ENCODE measurements around the gene RPN1.
"Not testable (repeated sequence)": the region's sequence is repeated elsewhere in the genome, so short reads cannot be mapped to it uniquely, and the experiment has no call there.

The RPN1 gene

DNA sequence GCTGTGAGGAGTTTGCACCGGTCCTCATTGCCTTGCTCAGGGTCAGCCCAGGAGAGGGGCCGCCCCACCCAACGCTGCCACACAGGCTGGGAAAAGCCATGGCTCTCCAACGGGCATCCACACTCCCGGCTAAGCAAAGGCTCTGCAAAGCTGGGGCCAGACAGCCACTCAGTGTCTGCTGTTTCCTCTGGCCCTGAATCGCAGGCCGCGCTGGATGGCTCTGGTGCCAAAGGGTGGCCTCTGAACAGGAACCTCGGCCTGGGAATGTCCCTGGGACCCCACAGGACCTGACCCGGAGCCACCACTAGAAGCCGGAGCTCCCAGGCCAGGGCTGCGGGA is 42.9 kb downstream of the RPN1 start:
- FAIRE-seq = no peak

DNA sequence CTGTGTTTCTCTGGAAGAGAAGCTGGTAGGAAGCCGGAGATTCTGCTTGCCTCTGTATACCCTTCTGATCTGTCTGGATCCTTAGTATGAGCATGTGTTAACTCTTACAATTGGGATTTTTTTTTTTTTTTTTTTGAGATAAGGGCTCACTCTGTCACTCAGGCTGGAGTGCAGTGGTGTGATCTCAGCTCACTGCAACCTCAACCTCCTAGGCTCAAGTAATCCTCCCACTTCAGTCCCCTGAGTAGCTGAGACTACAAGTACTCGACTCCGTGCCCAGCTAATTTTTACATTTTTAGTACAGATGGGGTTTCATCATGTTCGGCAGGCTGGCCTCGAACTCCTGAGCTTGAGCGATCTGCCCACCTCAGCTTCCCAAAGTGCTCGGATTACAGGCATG is 44.5 kb downstream of the RPN1 start:
- FAIRE-seq = no peak

DNA sequence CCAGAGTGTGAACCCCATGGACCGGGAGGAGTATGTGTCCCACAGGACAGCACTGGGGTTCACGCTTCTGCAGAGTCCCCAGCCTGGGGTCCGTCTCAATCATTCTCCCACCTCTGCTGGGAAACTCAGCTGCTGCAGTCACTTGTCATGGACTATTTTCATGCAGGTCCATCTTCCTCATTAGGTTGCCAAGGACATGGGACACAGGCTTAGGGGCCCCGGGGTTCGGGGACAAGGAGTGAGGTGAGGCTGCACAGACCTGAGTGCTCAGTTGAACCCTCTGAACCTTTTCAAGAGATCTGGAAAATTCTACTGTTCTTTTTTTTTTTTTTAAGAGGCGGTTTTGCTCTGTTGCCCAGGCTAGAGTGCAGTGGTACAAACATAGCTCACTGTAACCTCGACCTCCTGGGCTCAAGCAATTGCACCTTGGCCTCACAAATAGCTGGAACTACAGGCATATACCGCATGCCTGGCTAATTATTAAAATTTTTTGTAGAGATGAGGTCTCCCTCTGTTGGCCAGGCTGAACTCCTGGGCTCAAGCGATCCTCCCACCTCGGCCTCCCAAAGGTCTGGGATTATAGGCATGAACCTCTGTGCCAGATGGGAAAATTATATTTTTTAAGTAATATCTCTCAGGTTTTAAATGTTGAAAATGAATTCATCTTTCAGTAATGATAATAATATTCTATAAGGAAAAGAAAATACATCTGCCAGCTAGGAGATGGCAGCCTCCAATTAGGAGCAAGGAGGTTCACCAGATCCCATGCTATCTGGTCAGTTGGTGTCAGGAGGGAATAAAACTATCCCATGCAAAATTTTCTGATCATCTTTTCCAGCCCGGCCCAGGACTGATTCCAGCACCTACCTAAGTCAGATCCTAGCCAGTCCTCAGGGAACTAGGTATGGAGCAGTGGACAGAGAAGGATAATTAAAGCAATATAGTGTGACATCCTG is 45.2 kb downstream of the RPN1 start:
- FAIRE-seq = no peak

DNA sequence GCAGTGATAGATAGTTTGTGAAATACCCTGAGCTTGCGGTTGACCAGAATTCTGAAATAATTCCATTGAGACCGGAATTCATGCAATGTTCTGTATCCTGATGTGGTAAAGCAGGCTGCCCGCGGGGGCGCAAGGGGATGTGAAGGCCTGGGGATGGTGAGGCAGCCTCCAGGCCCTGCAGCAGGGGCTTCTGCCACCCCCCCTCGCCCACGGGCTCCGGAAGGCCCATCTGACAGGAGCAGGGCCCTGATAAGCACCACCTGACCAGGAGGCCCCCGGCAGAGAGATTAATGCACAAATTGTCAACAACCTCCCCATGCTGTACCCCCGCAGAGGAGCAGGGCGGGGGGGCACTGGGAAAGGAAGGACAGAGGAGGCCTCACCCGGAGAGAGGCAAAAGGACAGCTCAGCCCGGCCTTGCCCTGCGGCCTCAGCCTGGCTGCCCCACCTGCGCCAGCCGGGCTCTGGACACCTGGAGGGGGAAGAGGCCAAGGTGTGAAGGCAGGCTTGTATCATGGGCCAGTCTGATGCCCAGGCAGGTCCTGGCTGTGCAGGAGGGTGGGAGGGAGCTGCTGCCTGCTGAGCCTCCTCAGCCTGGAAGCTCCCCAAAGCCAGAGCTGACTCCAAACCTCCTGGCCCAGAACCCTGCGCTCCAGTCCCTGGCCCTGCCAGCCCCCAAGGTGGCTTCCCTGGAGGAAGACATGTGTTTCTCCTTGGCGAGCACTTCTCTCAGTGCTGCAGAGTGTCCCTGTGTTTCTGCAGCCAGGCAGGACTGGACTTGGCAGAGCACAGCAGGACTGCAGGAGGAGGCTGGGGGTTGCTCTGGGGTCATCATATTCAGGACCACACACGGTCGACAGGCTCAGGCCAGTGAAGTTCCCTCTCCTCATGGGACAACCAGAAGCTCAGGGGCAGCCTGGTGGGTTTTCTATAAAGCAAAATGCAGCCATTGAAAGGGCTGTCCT is 46.5 kb downstream of the RPN1 start:
- FAIRE-seq = no peak

DNA sequence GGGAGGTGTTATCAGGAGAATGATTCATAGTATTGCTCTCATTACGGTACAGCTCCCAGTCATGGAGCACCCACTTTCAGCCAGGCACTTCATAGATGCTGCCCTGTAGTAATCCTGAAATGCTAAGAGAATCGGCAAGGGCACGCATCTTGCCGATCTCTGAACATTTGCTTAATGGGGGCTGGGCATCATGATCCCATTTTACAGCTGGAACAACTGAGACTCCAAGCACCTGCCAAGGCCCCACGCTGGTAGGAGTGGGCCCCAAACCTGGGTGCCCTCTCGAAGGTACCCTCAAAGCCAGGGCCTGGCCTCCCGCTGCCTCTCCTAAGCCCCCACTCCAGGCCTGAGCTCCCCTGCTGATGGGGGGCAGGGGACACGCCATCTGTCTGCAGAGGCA is 47.3 kb downstream of the RPN1 start:
- FAIRE-seq = no peak

DNA sequence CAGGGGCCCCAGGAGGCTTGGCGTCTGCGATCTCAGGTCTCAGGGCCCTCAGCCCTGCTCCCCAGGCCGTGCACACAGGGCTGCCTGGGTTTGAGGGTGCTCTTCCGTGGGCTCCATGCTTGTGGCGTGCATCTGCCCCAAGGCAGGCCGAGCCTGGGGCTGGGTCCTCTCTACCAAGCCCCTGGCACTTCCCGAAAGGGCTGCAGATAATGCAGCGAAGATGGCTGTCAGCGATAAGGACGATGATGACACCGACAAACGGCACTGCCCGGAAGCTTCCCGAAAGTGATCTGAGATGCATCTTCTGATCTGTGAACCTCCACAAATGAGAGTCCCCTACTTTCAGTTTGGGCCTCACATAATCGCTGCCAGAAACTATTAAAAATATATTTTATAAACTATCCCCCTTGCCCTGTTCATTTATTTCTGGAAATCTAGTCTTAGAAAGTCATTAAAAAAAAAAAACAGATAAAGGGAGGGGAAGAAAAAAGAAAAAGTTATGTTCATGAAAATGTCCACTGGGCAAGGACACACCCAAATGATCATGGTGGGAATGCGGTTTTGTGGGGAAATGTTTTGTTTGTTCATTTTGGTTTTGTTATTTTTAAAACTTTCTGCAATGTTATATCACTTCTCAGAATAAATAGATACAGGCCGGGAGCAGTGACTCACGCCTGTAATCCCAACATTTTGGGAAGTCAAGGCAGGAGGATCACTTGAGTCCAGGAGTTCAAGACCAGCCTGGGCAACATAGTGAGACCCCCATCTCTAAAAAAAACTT is 51.5 kb downstream of the RPN1 start:
- FAIRE-seq = no peak

DNA sequence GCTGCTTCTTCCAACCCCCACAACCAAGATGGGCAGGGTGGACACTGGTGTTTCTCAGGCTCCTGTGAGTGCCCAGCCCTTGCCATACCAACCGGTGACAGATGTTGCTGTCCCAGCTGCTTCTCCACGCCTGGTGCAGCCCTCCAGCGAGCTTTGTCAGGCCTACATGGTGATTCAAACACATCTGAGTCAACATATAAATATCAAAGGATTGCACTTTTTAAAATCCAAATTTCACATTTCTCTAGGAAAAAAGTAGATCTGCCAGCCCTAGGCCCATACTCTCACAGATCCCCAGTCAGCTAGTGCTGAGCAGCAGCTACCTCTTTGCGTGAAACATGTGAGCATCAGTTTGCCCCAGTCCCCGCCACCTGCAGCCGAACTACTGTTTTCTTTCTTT is 52.7 kb downstream of the RPN1 start:
- no peak for FAIRE-seq

DNA sequence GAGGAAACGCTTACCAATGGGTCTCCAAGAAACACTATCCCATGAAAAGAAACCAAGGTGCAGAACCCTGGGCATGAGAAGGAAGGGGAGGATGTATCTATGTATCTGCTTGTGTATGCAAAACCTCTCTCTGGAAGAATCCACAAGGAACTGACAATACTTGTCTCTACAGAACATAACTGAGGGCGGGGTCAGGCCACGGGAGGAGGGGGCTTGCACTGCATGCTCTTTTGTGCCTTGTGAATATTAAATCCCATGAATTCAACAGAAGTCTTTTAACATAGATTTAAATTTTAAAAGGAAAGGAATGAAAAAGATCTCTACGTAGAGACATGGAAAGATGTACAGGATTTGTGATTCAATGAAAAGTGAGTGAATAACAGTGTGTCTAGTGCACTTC is 57.8 kb downstream of the RPN1 start:
- no peak for FAIRE-seq

DNA sequence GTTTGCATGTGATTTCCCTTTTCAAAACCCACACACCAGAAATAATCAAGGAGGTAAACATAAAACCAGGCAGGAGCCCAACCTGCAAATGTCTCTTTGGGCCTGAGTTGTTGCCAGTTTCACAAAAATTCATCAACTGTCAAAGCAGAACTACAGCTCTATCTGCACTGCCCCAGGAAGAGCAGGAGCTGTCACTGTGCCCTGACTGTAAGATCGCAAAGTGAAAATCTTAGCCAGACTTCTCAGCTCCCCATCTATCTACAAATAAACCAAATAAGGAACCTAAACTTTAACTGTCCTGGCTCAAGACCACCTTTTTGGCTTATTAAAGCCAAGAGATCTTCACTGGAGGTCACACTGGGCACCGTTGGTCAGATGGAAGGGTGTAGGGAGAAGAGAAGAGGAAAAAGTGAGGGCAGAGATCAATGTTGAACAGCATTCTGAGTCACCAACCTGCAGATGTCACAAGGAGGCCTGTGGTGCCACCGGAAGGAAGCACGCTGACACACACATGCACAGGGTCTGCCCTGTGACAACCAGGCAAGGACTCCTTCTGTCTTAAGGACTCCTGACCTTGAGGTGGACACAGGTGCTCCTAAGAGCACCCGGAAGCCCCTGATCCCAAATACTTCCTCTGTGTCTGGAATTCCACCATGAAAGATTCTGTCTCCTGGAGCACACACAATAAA is 58.7 kb downstream of the RPN1 start:
- FAIRE-seq = no peak

DNA sequence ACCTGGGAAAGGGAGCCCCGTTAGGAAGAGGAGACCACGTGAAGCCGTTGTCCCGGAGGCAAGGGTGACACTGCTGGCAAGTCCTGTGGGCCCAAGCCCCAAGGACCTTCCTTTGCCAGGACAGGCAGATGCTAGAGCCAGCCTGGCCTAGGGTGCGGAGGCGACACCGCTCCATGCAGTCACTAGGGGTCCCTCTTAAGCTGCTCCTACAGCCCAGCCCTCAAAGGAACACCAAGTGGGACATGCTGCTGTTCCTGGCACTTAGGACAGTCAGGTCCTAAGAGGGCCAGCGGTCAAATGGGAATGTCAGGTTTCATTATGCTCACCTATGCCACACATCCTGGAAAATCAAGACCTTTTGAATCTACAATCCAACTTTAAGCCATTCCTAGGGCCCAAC is 59.7 kb downstream of the RPN1 start:
- no peak for FAIRE-seq

DNA sequence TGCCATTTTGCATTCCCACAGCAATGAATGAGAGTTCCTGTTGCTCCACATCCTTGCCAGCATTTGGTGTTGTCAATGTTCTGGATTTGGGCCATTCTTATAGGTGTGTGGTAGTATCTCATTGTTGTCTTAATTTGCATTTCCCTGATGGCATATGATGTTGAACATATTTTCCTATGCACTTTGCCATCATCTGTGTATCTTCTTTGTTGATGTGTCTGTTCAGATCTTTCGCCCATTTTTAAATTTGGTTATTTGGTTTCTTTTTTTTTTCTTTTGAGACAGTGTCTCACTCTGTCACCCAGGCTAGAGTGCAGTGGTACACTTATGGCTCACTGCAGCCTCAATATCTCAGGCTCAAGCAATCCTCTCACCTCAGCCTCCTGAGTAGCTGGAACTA is 60.6 kb downstream of the RPN1 start:
- FAIRE-seq = not testable (repeated sequence)

DNA sequence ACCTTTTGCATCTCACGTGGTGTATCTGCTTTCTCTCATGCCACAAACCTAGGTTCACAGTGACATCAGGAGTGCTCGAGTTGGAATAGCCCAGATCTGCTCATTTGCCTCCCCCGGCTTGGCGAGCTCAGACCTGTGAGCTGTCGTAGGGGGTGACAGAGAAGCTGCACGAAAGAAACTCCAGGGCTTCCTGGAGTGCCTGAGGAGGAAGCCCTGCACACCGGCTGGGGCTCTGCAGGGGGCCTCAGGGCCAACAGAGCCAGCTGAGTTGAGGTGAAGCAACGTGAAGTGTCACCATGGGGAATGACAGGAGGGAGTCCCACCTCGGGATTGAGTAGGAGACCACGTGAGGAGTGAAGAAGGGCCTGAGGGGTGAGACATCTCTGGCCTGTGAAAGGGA is 62.5 kb downstream of the RPN1 start:
- no peak for FAIRE-seq

DNA sequence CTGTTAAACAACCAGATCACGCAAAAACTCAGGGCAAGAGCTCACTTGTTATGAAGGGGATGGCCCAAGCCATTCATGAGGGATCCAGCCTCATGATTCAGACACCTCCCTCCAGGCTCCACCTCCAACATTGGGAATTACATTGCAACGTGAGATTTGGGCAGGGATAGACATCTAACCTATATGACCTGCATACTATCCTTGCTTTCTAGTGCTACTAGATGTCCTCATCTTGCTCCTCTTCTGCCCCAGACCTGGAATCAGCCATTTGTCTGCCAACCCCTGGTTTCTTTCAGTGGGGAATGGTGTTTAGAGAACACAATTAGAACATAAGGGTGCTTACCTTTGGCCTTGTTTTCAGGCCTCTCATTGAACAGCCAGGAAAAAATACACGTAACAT is 63.2 kb downstream of the RPN1 start:
- FAIRE-seq = no peak

DNA sequence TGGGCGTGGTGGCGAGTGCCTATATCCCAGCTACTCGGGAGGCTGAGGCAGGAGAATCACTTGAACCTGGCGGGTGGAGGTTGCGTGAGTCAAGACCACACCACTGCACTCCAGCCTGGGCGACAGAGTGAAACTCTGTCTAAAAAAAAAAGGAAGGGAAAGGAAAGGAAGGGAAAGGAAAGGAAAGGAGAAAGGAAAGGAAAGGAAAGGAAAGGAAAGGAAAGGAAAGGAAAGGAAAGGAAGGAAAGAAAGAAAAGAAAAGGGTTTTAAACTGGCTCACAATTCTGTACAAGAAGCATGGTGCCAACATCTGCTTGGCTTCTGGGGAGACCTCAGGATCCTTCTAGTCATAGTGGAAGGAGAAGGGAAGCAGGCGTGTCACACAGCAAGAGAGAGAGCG is 63.7 kb downstream of the RPN1 start:
- not testable (repeated sequence) for FAIRE-seq

DNA sequence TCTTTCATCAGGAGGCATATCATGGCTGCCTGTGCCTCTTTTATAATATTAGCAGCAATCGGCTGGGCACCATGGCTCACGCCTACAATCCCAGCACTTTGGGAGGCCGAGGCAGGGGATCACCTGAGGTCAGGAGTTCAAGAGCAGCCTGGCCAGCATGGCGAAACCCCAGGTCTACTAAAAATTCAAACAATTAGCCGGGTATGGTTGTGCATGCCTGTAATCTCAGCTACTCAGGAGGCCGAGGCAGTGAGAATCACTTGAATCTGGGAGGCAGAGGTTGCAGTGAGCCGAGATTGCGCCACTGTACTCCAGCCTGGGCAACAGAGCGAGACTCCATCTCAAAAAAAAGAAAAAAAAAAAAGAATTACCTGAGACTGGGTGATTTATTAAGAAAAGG is 64.2 kb downstream of the RPN1 start:
- not testable (repeated sequence) for FAIRE-seq

DNA sequence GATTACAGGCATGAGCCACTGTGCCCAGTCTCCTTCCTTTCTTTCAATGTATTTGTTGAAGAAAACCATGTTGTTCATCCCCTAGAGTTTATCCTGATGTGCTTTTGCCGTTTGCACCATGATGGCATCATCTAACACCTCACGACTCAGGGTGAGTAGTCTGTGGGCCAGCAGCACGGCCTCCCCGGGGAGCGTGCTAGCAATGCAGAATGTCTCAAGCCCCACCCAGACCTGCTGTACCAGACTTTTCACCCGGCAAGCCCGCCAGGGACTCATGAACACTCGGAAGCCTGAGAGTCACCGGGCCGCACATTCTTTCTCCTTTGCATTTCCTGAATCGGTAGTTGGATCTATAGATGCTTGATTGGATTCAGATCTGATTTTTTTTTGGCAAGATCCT is 64.6 kb downstream of the RPN1 start:
- FAIRE-seq = no peak

DNA sequence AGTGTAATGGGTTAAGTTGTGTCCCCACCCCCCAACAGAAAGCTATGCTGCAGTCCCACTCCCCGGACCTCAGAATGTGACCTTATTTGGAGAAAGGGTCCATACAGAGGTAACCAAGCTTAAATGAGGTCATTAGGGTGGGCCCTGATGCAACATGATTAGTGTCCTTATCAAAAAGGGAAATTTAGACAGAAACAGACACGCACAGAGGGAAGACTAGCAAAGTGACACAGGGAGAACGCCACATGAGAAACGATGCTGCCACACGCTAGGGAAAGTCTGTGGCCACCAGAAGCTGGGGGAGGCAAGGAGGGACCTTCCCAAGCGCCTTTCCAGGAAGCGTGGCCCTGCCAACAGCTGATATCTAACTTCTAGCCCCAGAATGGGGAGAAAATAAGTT is 65.4 kb downstream of the RPN1 start:
- no peak for FAIRE-seq

DNA sequence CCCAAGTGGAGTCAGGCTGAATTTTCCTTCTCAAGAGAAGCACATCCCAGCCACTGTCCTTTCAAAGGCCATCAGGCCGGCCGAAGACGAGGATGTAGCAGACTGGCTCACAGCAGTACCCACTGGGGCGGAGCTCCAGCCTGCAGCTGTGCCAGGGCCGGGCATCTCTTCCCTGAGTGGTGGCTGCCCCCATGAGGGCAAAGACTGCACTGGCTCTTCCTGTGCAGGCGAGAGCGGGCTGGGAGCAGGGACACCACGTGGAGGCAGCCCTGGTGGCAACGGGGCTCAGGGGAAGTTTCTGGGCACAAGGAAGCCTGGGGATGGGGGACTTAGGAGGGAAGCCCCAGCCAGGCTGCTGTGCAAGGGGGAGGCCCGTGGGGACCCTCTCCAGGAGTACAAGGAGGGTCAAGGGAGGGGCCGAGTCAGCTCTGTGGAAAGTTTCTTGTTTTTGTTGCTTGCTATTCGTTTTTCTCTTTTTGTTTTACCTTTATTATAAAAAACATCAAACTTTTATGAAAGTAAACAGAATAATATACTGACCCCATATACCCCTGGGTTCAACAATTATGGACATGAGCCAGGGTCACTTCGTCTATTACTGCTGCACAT is 66.1 kb downstream of the RPN1 start:
- FAIRE-seq = no peak

DNA sequence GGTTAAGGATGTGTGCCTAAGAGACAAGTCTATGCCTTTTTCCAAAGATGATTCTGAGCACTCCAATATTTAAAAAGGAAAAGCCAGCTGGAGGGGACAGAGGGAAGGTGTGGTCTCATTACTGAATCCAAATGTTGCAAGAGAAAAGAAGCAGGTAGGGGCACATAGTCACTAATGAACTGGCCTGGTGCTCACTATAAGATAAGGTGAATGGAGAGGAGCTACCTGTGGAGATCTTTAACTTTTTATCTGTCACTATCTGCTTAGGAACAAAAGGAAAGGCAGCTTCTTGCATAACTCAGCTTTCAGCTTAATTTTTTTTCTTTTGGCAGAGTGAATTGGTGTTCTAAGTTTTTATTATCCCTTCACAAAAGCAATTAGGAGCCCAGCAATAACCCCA is 69.1 kb downstream of the RPN1 start:
- no peak for FAIRE-seq

DNA sequence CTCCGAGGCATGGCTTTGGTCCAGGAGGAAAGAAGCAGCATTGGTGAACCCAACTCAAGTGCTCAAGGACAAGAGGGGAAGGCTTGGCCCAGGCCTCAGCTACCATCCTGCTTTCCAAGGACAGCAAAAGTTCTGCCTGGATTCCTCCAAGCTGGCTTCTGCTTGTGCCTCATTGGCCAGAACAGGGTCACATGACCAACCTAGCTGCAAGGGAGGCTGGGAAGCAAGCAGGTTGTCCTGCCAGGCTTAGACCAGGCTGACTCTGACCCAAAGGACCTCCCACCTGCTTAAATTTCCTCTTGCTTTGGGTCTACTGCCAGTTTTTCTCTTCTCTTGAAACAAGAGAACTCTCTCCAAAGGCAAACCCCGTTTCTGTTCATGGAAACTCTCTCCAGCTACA is 70.7 kb downstream of the RPN1 start:
- FAIRE-seq = no peak

DNA sequence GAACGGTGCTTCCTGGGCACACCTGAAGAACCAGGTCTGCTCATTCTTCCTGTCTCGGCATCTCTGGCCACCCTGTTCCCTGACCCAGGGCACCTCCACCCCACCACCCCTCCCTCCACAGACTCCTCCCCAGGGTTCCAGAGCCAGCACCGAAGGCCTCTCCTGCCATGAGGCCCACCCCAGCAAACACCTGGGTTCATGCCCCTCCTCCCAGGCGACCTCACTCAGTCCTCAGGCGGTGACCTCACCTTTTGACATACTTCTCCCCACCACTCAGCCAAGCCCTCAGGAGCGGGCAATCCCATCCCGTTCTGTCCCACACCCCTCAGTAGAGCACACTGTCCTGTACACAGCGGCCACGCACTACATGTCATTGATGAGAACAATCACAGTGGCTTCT is 72.3 kb downstream of the RPN1 start:
- FAIRE-seq = no peak

DNA sequence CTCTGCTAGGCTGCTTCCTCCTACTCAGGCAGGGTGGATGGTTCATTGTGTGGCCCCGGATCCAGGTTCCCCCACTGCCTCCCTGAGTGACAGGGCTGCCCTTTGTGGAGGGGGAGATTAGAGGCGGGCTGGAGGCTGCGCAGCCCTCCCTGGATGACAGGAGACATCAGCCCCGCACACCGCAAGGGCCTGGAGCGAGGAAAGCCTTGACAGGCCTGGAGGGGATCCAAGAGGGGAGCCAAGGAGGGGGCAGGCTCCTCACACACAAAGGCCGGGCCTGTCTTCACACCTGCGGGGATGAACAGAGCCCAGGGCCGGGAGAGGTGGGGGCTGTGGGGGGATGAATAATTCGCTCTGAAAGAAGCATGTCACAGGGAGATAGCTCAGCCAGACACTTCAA is 72.9 kb downstream of the RPN1 start:
- FAIRE-seq = no peak
